Stimulated activated CD4-positive, alpha-beta T cell treated with anti-CD3 and anti-CD28 coated beads, TNF-alpha, amount 100 ng/mL, for 4 hours (primary cell): ENCODE results near the gene STRADB.
A peak's percentile ranks its signal among the peaks of the same experiment; 100 is the strongest.
"Not testable (repeated sequence)": the region's sequence is repeated elsewhere in the genome, so short reads cannot be mapped to it uniquely, and the experiment has no call there.

ENCODE experiments used
- DNase-seq, 3 experiments: peaks; one replicate each; pipeline ENCODE4 v3.0.0-alpha.2; 2020; ENCODE audit warnings: low read depth in 3 of 3

Gene STRADB, protein sequence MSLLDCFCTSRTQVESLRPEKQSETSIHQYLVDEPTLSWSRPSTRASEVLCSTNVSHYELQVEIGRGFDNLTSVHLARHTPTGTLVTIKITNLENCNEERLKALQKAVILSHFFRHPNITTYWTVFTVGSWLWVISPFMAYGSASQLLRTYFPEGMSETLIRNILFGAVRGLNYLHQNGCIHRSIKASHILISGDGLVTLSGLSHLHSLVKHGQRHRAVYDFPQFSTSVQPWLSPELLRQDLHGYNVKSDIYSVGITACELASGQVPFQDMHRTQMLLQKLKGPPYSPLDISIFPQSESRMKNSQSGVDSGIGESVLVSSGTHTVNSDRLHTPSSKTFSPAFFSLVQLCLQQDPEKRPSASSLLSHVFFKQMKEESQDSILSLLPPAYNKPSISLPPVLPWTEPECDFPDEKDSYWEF

DNA sequence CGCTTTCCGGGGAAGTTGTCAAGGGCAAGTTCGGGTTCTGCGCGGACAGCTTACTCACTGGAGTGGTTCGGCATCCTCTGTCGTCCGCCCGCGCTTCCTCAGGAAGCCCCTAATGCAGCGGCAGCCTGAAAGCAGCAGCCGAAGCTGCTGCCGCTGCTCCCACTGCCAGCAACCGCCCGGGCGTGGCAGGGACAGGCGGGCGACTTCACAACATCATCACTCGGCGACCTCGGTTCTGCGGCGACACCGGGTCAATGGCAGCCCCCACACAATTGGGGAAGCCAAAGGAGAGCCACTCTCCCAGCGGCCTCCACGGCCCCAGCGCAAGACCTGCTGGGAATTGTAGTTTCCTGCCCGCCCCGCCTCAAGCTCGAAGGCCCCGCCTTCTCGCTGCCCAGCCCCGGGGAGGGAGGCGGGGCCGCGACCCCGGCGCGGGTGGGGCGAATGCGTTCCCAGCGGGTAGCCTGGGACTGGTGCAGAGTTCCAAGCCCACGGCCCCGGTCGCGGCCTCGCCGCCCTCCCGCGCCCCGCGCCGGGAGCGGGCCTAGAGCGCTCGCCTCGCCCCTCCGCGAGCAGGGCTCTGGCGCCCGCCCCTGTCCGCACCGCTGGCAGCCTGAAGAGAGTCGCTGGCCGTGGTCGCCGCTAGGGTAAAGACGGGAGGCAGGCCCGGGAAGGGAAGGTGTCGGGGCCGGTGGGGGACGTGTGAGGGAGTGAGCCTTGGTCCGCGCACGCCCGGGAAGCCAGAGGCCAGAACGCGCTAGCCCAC is at the start of gene STRADB, which contains the start of gene TRAK2:
Gene STRADB, plus strand, starts transcription at position 449 of the 766 bp plus-strand sequence. CDS start 3,101 bp downstream, outside the sequence.
Gene TRAK2, minus strand, starts transcription at position 167 of the 766 bp plus-strand sequence. CDS start 30,951 bp downstream, outside the sequence.
- peak; percentile 84 to 91 (median 91) for DNase-seq

DNA sequence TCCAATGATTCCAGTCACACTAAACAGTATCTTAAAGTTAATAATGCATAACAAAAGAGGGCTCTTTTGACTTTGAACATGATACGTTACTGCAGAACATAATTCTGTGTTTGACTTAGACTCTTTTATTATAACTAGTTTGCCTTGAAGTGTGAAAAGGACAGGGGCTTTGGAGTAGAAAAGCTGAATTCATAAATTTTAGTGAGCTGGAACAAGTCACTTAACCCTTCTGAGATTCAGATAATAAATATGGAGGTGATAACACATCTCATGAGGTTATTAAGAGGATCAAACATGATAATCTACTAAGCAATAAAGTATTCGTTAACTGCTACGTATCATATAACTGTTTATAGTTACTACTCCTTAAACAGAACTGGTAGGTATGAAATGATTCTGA is 49.7 kb upstream of the STRADB start:
- no peak for DNase-seq

DNA sequence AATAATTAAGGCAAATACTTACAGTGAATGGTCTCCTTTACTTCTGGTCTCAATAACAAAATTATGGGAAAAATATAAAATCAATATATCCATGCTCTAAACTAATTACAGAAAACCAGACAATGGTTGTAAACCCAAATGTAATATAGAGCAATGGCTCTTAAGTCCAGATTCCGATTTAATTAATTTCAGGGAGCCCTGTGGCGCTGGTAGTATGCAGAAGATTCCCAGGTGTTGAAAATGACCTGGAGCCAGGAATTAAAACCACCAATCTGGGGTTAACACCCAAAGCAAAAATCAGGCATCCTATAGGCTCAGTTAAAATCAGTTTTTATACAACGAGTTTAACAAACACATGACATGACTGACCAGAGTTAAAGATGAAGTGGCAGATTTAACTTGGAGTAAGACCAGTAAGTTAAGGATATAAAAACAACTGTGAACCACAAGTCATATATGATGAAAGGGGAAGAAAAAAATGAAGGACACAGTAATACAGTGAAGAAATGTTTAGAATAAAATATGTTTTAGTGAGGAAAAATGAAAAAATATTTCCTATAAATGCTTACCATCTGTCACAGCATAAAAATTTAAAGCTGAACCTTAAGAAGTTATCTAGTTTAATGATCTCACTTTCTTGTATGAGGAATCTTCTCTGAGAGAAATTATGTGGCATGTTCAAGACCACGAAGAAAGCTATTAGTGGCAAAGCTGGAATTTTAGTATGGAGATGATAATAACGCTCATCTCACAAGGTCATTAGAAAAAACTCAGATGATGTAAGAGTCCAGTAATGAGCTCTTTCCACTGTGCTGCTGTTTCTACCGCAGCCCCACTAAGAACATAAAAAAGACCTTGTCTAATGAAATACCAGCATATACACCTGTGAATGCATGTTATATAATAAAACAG is 48.6 kb upstream of the STRADB start:
- DNase-seq: no peak

DNA sequence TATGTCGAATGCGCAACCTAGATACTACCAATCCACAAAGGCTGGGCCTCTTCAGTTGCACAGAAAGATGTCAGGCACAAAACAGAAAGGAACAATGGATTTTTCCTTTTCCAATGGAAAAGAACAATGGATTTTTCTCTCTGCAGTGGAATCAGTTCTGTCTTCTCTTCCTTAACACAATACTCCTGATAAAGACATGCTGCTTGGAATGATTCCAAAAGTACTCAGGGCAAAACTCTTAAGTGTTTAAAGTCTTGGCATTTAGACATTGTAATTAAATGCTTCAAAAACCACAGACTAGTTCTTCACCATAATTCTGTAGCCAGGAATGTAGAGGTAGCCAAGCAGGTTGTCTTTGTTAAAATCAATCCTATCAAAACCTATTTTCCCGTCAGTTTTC is 47.7 kb upstream of the STRADB start:
- no peak for DNase-seq

DNA sequence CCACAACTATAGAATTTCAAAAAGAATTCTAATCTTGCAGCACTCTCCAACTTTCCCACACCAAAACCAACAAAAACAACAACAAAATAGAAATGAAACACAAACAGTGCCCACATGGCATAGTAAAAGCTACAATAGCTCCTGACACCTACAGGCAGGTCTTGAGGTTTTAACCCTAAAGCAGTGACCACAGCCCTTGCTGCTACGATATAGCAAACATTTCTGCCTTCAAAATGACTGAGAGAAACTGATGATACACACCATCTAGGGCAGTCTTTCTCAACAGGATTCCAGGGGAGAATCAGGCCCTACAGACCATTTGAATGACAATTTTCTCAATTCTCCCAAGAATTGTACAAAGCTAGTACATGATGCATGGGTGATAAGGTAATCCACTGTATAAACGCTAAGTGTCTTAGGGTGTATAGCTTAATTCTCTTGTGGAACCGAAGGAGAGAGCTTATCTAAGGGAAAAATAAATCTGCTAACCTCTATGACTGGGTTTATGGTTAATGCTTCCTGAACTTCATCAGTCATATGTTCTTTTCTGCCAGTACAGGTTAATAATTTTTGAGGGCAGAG is 46.8 kb upstream of the STRADB start:
- no peak for DNase-seq

DNA sequence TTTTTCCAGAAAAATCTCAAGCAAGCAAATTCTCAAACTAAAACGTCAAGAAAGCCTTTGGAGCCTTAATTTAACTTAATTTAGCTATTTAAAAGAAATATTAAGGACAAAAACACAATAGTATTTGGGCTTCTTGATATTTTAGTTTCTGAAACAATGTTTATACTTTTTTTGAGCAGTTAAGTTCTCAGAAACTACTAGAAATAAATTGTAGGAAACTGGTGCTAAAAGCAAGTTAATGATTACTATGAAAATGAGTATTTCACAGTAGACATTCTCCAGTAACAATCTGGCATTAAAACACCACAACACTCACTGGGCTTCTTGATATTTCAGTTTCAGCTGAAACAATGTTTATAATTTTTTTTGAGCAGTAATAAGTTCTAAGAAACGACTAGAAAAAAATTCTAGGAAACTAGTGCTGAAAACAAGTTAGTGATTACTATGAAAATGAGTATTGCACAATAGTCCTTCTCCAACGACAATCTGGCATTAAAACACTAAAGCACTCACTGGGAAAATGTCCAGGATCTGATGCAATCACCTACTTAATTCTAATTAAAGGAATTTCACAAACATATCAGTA is 45.4 kb upstream of the STRADB start:
- no peak for DNase-seq

DNA sequence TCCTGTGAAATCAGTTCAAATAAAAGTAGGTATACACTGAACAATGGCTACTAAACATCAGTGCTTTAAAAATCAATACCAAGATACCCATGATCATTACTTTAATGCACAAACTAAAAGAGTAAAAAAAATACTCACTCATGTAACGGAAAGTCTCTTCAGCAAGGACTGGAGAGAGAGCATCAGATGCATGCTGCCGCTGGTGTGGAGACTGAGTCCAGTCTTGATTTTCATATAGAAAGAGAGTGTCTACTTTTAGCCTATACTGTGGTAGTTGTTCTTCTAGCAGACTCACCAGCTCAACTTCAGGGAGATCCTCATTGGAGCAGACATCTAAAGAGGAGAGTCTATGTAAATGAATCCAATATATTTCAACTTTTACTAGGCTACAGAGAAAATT is 44.3 kb upstream of the STRADB start:
- no peak for DNase-seq

DNA sequence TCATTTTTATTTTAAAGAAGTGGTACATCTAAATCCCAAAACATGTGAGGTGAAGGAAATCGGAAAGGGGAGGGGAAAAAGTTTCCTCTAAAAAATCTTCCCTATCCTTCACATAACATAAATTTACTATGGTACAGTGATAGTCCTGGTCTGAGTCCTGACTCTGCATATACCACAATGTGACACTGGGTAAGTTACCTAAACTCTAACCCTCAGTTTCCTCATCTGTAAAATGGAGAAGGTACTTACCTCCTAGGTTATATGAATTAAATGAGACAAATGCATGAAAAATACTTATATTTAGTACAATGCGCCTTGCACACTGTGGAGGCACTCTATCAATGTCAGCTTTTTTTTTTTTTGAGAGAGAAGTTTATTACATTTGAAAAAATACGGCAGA is 42.6 kb upstream of the STRADB start:
- DNase-seq: no peak

DNA sequence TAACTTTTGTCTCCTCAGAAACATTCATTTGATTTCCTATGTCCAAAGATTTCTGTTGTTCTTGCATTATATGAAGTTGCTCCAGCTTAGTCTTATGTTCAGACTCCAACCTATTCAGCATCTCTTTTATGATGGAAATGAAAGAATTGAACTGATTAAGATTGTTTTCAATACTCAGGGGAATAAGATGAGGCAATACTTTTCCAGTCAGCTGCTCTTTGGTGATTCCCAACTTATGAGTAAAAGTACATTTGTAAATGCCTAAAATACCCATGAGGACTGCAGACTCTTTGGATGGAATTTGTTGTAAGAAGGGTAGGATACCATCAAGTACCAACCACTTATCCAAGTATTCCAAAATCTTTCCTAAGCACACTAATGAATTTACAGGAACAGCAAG is 40.1 kb upstream of the STRADB start:
- no peak for DNase-seq

DNA sequence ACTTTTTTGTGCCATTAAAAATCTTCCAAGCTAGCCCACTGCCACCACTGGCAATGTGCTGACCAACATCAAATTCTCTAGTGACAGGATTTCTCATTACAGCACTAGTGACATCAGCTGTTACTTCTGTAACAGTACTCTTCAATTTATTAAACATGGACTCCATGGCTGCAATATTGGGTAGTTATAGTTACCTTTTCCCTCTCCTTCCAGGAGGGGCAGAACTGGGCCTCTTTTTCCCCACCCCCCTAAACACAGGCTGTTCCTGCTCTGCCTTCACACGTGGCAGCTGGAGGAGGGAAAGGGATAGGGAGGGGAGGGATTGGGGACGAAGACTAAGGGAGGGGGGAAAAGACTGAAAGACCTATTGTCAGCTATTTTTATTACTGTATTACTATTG is 38.4 kb upstream of the STRADB start:
- no peak for DNase-seq

DNA sequence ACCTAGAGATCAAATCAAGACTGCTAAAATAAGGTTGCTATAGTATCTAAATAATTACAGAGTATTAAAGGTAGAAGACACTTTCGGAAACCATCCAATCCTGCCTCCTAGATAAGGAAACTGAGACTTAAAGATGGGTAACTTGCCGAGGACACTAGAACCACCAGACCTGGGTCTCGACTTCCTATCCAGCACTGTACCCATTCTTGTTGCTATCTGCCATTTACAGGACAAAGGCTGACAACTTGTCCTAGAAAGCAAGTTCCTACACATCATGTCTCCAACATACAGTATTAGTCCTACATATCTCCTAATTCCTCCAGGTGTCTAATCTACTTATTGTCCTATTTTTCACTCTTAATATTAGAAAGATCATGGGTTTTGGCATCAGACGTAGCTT is 38.0 kb upstream of the STRADB start:
- no peak for DNase-seq

DNA sequence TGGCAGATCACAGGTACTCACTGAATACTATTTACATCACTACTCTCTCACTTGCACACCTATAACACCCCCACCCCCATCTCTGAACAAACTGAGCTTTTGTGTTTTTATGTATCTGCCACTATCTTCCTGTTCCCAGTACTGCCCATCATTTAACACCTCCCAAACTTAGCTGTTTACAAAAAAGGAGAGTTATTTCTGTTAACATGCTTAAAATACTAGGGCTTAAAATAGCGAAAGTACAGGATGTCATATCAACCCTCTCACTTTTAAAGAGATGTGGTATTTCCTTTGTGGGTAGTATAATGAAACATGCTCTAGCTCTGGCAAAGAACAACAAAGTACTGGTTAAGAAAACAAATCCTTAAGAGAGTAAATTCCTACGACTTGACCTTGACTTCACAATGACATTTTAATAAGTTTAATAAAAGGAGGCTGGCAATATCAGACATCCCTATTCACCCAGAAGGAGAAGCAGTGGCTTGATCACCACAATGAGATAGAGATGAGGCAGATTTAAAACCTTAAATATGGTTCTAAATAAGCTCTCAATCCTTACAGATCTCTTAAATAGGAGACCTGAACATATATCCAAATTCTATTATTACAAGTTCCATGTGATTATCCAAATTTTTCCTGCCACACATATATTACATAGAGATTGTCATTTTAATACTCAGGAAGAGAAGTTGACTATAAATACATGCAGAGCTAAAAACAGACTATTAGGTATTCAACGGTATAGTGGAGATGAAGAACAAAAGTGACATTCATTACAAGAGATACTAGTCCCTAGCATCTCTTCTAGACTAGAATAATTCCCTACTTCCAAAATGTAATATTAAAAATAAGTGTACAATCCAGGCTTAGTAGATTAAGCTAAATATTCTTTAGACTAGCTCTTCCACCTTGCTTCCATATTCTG is 37.2 kb upstream of the STRADB start:
- DNase-seq: no peak

DNA sequence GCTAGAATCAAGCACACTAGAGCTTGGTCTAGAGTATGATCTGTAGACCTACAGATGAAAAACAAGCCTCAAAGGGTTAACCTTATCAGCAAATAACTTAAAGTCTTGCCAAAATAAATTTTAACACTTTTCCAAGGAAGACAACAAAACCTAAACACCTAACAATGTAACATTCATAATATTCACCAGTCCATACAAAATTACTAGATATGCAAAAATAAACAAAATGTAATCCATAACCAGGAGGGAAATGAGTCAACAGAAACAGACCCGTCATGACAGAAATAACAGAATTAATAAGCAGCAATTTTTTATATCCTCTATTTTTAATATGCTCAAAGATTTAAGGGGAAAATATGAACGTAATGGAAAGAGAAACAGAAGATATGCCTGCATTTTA is 36.4 kb upstream of the STRADB start:
- no peak for DNase-seq

DNA sequence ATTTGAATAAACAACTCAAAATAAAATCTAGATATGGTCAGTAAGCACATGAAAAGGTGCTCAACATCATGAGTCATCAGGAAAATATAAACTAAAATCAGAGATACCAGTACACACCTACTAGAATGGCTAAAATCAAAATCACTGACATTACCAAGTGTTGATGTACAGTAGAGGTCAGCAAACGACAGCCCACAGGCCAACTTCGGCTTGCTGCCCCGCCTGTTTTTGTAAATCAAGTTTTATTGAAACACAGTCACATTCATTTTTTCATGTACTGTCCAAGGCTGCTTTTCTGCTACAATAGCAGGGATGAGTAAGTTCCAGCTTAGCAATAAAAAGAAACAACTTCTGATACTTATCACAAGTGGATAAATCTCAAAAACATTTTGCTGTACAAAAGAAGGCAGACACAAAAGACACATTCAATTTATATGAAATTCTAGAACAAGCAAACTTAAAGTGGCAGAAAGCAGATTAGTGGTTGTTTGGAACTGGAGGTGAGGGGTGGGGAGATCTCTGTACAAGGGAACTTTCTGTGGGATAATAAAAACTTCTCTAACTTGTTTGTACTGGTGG is 32.4 kb upstream of the STRADB start:
- no peak for DNase-seq

DNA sequence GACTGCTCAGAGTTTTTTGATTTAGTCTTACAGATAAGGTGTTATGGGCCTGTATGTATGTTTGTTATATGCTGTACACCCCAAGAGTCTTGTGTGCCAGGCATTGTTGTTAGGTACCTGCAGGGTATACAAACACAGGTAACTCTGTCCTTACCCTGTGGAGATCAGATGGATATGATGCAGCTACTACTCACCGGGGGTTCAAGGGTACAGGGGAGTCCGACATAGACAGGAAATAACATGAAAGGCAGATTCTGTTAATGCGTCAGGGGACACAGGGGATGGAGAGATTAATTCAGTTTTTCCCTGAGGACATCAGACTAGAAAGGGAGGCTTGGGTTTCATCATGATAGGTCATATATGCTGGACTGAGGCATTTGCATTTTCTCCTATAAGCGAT is 31.6 kb upstream of the STRADB start:
- no peak for DNase-seq

DNA sequence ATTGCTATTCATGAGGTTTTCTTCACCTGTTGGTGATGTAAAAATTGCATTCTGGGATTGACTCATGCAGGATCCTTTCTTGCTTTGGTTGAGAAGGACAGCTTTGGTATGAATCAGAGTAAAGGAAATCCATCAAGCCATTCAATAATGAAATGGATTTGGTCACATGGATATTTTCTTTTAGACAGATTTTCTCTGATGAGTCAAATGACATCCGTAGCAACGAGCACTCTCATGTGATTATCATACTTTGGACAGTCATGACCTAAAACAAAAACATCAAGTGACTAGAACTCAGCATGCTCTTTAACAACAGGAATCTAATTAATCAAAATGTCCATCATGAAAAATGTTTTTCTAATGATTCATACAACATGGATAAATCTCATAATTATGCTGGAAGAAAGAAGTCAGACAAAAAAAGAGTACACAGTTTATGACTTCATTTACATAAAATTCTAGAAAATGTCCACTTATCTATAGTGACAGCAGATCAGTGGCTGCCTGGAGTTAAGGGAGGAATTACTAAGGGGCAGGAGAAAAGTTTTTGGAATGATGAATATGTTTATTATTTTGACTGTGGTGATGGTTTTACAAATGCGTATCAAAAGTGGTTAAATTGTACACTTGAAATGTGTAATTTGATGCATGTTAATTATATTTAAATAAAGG is 31.0 kb upstream of the STRADB start:
- DNase-seq: no peak

DNA sequence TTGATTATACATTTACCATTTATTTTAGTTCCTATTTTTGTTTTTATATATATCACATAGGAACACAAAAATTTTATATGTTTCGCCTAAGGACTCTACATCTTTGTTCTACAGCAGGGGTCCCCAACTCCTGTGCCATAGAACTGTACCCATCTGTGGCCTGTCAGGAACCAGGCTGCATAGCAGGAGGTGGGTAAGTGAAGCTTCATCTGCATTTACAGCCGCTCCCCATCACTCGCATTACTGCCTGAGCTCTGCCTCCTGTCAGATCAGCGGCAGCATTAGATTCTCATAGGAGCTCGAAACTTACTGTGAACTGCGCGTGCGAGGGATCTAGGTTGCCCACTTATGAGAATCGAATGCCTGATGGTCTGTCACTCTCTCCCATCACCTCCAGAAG is 25.6 kb upstream of the STRADB start:
- DNase-seq: no peak

DNA sequence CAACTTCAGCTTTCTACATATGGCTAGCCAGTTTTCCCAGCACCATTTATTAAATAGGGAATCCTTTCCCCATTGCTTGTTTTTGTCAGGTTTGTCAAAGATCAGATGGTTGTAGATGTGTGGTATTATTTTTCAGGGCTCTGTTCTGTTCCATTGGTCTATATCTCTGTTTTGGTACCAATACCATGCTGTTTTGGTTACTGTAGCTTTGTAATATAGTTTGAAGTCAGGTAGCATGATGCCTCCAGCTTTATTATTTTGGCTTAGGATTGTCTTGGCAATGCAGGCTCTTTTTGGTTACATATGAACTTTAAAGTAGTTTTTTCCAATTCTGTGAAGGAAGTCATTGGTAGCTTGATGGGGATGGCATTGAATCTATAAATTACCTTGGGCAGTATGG is 23.2 kb upstream of the STRADB start:
- DNase-seq: not testable (repeated sequence)

DNA sequence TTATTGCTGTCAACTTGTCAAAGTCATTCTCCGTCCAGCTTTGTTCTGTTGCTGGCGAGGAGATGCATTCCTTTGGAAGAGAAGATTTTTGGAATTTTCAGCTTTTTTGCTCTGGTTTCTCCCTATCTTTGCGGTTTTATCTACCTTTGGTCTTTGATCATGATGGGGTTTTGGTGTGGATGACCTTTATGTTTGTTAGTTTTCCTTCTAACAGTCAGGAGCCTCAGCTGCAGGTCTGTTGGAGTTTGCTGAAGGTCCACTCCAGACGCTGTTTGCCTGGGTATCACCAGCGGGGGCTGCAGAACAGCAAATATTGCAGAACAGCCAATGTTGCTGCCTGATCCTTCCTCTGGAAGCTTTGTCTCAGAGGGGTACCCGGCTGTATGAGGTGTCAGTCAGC is 21.7 kb upstream of the STRADB start:
- not testable (repeated sequence) for DNase-seq
